ENCODE results near the gene WDFY1.
"Not testable (repeated sequence)": the region's sequence is repeated elsewhere in the genome, so short reads cannot be mapped to it uniquely, and the experiment has no call there.

The WDFY1 gene

DNA sequence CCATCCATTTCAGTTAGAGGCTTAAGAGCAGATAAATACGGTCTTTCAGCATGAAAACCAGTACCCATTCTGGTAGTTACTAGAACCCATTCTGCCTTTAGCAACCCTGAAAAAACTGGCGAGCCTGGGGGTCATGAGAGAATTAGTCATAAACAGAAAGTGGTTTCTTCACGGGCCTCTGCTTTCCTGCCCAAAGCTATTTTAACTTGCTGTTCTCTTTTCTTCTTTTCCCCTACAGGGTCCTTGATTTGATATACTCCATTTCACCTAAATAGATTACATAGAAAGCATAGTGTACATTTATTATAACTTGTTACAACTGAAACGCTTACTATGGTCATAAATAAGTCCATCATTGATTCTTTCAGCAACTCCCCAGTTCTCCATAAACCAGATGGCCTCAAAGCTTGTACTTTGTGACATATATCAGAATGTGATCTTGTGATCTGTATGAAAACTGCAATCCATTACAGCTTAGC lies 48.3 kb downstream of the WDFY1 start:
- no peak for DNase-seq (ENCODE audit: low read depth)

DNA sequence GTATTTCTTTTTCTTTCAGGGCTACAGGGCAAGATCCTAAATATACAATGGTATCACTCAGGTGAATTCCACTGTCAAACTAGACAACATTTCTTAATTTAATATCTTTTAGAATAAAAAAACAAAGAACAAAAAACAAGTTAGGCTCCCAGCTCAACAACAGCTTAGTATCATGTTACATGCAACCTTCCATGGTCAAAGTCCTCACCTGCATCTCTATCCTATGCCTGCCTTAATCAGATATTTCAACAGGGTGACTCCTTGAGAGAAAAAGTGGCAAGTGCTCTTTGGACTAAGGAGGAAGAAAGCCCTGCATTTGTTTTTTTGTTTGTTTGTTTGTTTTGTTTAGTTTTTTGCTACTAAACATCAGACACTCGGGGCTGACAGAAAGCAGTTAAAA lies 50.2 kb downstream of the WDFY1 start:
- no peak for DNase-seq (ENCODE audit: low read depth)

DNA sequence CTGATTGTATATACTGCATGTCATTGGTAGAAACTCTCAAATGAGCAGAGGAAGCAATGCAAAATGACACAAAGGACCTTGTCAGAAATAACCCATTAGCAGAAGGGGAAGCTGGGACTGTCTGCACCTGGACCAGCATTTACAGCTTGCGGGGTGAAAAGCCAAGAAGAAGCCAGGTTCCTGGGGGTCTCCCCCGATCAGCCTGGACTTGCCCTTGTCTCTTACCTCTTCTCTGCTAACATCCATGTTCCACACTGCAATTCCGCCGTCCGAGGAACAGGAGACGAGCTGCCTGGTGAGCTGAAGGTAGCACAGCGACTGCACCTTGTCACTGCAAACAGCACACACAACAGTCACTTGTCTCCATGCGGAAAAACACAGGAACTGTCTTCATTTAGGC lies 51.1 kb downstream of the WDFY1 start:
- DNase-seq (ENCODE audit: low read depth) = no peak

DNA sequence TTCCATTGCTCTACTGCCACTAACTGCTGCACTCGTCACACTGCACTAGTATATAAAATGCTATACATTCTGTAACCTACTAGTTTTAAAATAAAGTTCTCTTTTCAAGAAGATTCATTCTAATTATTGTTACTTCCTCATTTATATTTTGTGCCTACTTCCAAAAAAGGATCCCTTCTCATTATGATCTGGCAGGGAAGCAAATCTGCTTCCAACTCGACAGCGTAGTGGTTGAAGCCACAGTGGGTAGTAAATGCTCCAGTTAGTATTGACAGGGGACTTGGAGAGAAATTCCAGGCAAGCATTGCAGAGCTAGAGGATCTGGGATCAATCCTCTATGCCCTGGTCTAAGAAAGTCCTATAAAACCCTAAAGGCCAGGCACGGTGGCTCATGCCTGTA lies 54.4 kb downstream of the WDFY1 start:
- no peak for DNase-seq (ENCODE audit: low read depth)

DNA sequence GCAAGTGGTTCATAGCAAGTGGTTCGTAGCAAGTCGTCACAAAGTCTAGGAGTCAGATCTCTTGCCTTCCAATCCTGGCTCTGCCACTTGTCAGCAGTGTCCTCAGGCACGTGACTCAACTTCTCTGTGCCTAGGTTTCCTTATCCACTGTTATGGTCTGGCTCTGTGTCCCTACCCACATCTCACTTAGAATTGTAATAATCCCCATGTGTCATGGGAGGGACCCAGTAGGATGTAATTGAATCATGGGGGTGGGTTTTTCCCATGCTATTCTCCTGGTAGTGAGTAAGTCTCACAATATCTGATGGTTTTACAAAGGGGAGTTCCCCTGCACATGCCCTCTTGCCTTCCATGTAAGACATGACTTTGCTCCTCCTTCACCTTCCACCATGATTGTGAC lies 55.9 kb downstream of the WDFY1 start:
- no peak for DNase-seq (ENCODE audit: low read depth)

DNA sequence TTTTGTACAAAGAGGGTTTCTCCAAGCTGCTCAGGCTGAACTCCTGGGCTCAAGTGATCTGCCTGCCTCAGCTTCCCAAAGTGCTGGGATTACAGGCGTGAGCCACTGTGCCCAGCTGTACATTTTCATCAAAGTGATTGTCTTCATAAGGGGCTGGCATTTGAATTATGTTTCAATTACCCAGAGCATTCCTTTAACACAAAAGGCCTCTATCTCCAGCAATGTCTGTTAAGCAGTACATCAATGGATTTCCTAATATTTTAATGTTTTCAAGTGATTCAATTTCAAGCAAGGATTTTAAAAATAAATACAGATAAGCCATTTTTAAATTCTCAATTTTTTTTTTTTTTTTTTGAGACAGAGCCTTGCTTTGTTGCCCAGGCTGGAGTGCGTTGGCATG lies 56.9 kb downstream of the WDFY1 start:
- DNase-seq (ENCODE audit: low read depth) = no peak

DNA sequence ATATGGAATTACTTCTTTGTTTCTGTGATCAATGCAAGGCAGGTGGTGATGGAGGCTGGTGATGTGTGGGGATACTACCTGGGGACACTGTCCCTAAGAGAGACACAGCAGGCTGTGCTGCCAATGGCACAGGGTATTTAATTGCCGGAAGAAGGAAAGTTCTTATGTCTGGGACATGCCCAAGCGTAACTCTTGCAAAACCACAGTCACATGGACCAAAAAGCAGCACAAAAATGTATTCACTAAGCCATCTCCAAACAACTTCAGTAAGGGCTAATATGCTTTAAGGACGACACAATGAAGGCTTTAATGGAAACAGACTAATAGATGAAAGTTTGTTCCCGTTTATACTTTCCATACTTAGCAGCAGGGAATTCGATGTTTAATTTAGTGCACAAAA lies 58.0 kb downstream of the WDFY1 start:
- DNase-seq (ENCODE audit: low read depth) = peak; percentile 9

DNA sequence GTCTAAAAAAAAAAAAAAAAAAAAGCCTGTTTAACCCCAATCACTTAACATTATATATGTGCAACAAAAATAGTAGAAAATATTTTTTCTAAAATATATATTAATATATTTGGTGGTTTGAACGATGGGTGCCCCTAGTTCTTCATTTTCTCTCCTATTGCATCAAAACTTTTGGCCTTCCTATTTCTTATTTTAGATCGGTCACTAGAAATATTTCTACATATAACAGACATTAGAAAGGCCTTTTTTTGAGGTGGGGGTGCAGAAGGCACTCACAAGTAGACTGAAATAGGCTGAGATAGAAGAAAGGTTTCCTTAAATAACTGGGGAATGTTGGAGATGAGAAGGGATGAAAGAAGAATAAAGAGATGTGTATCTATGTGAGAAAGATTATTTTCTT lies 58.4 kb downstream of the WDFY1 start:
- DNase-seq (ENCODE audit: low read depth) = no peak

DNA sequence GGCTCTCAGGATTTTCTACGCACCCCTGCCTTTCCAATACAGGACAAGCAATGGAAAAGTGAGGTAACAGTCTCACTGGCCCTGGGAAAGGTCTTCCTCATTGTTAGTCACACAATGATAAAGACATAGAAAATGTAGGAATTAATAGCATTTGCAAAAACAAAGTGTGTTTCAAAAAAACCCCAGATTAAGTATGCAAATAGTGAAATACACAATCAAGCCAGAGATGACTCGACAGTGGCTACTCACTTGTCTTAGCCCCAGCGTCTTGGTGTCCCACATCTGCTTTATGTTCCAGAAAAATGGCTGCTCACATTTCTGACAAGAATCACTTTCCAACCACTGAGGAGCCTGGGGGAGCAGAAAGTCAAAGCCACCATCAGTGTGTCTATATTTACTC lies 60.7 kb downstream of the WDFY1 start:
- no peak for DNase-seq (ENCODE audit: low read depth)

DNA sequence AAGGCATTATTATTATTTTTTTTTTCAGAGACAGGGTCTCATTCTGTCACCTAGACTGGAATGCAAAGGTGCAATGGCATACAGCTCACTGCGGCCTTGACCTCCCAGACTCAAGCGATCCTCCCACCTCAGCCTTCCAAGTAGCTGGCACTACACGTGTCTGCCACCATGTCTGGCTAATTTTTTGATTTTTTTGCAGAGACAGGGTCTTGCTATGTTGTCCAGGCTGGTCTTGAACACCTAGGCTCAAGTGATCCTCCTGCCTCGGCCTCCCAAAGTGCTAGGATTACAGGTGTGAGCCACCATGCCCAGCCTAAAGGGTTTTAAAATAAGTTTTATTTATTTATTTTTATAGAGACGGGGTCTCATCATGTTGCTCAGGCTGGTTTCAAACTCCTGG lies 62.4 kb downstream of the WDFY1 start:
- DNase-seq (ENCODE audit: low read depth) = no peak

DNA sequence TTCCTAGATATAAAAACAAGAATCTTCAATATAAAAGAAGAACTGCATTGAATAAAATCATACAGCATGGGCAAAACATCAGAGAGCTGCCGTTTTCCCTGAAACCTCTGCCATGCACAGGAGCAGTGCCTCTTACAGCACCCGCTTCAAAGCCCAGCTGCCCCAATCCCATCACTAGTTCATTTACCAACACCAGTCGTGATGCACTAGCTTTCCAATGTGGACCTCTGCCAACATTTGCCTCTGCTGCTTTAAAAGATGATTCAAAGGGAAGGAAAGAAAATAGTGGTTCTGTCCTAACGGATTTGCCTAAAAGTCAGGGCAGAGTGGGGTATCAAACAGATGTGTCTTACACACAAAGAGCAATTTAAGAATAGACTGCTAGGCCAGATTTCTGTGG lies 64.3 kb downstream of the WDFY1 start:
- DNase-seq (ENCODE audit: low read depth) = no peak

DNA sequence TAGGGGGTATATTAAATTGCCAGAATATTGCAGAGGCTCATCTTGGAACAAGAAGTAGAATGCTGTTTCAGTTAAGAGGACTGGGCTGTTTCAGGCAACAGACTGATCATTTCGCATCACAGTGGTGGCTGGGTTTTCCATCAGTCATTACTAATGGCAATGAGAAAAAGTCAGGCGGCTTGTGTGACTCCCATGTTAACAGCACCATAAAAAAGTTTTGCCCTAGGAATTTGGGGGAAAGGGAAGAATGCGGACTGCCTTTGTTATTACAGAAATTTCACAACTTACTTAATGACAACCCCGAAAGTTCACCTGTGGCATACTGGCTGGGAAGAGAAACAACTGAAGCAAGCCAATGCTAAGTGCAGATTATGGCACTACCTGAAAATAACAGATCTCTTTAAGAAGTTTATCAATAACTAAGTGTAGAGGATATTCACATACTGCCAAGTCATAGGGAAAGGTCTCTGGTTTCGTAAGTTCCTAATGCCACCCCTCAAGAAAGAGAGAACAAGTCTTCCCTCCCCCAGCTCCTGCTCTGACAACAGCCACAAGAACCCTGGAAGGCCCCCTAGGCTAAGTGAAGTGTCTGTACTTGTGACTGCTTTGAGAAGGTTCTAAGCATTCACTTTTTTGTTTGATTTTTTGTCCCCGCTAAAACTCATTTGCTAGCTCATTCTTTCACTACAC lies 67.3 kb downstream of the WDFY1 start:
- no peak for DNase-seq (ENCODE audit: low read depth)

DNA sequence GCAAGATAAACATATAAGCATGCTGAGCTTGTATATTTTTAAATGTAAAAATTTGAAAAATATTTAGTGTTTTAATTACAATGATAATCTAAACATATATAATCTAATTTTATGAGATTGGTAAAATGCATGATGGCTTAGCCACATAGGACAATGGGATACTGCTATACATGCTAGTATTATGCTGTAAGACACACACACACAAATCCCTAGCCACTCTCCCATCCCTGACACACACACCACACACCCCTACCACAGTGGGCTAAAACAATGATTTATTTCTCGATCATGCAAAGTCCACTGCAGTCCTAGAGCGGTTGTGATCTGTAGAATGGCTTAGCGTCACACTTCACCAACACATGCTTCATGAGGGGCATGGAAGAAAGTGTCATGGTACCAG lies 71.5 kb downstream of the WDFY1 start:
- DNase-seq (ENCODE audit: low read depth) = no peak

DNA sequence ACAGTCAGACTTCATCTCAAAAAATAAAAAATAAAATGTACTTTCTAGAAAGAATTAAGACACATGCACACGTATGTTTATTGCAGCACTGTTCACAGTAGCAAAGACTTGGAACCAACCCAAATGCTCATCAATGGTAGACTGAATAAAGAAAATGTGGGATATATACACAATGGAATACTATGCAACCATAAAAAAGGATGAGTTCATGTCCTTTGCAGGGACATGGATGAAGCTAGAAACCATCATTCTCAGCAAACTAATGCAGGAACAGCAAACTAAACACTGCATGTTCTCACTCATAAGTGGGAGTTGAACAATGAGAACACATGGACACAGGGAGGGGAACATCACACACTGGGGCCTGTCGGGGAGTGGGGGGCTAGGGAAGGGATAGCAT lies 72.4 kb downstream of the WDFY1 start:
- DNase-seq (ENCODE audit: low read depth) = not testable (repeated sequence)

DNA sequence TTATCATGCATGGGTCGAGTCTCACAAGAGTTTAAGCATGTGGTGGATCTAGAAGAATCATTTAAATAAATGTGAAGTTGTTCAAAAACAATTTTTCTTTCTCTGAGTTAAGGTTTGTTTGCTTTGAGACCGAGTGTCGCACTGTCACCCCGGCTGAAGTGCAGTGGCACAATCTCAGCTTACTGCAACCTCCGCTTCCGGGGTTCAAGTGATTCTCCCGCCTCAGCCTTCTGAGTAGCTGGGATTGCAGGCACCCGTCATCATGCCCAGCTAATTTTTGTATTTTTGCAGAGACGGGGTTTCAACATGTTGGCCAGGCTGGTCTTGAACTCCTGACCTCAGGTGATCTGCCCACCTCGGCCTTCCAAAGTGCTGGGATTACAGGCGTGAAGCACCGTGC lies 73.5 kb downstream of the WDFY1 start:
- DNase-seq (ENCODE audit: low read depth) = not testable (repeated sequence)

DNA sequence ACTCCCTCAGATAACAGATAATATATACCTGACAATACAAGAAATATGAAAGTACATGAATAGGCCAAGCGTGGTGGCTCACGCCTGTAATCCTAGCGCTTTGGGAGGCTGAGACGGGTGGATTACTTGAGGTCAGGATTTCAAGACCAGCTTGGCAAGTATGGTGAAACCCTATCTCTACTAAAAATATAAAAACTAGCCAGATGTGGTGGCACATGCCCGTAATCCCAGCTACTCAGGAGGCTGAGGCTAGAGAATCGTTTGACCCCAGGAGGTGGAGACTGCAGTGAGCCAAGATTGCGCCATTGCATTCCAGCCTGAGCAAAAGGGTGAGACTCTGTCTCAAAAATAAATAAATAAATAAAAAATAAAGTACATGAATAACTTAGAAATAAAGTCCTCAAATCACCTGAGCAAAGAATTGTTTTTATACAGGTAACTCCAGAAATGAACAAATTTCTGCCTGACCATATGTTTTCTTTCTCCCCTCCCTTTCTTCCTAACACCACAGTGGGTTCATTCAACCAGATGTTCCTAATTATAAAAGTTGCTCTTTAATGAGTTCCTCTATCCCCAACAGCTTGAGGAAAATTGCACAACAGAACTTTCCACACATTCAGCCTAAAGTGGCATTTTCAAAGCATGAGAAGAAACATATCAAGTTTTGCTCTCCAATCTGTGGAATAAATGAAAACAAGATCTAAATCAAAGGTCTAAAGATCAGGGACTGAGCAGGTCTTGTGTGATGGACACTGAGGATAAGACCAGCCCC lies 74.1 kb downstream of the WDFY1 start:
- peak; percentile 41 for DNase-seq (ENCODE audit: low read depth)

DNA sequence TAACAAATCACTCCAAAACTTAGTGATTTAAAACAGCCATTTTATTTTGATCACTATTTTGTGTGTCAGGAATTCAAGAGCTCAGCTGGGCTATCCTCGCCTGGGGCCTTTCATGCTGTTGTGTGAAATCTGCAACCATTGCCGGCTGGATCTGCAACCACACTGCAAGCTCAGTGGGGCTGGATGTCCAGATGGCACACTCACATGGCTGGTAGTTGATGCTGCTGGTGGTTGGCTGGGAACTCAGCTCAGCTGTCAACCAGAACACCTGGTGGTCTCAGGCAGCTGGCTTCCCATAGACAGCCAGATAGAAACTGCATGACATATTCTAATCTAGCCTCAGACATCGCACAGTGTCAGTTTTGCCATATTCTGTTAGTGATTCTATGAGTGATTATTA lies 77.1 kb downstream of the WDFY1 start:
- no peak for DNase-seq (ENCODE audit: low read depth)

DNA sequence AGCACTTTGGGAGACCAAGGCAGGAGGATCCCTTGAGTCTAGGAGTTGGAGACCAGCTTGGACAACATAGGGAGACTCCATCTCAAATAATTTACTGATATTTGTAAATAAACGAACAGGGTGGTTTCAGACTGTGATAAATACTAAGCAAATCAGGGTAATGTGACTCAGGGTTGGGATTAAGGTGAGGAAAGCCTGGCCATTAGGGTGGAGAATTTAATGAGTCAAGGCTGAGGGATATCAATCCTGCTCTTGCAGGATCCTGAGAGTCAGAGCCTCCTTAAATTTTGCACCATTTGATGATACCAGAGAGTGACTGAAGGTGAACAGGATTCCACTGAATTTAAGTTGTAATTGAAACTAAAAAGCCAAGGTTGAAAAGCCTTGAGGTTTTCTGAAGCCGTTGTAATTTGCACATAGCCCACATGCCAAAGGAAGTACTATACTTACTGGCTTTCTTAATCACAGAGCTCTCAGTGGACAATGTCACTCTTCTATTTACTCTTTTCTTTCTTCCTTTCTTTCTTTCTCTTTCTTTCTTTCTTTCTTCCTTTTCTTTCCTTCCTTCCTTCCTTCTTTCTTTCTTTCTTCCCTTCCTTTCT lies 79.1 kb downstream of the WDFY1 start:
- no peak for DNase-seq (ENCODE audit: low read depth)

DNA sequence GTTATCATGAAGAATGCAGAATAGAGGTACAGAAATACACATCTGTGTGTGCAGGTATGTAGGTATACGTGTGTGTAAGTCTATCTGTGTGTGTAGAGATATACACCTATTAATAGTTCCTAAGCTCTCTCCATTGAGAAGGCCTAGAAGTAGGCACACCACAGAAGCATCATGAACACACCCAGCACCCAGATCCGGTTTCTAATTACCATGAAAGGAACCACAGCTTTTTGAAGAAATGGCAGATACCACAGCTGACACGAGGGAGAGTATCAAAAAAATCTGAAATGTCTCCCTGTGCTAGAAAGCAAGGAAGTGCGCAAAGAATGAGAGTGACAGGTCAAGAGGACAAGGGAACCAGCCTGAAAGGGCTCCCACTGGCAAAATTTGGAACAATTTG lies 80.0 kb downstream of the WDFY1 start:
- DNase-seq (ENCODE audit: low read depth) = no peak

DNA sequence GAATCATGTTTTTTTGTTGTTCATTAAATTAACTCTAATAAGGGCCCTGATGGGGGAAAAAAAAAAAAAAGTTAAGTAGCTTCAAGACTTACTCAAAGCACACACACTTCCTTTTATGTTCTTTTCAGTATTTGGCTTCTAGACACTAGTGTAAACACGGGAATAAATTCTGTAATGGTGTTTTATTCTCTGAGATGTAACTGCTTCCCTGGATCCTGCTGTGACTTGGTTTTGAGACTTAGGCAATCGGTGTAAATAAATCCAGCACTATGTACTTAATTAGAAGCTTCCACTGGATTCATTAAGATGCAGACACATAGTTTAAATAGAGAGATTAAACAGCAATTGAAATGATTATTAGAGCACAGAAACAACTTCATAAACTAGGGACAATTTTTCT lies 81.6 kb downstream of the WDFY1 start:
- no peak for DNase-seq (ENCODE audit: low read depth)

DNA sequence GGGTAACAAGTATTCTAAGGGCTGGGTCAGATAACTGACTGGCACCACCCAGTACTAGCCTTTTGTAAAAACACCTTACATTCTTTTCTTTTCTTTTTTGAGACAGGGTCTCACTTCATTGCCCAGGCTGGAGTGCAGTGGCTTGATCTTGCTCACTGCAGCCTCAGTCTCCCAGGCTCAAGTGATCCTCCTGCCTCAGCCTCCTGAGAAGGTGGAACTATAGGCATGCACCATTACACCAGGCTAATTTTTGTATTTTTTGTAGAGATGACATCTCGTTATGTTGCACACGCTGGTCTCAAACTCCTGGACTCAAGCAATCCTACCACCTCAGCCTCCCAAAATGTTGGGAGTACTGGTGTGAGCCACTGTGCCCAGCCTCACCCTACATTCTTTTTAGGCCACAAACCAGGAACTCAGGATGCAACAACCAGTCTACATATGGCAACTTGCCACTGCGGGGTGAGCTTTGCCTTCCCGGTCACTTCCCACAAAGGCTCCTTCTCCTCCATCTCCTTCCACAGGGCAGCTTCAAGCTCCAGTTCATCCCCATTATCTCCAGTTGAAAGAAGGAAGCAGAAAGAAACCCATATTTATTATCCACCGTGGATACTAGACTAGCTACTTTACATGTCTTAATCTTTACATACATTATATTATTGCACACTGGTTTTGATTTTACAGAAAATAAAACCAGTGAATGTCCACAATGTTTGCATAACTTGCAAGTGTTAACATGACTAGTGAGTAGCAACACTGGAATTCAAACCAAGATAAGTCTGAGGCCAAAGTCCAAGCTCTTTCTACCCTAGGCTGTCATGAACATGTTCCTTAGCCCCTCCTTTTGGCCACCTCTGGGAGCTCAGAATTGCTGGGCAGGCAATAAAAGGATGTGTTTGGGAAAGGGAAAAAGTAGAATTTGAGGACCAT lies 84.1 kb downstream of the WDFY1 start:
- DNase-seq (ENCODE audit: low read depth) = peak; percentile 20

DNA sequence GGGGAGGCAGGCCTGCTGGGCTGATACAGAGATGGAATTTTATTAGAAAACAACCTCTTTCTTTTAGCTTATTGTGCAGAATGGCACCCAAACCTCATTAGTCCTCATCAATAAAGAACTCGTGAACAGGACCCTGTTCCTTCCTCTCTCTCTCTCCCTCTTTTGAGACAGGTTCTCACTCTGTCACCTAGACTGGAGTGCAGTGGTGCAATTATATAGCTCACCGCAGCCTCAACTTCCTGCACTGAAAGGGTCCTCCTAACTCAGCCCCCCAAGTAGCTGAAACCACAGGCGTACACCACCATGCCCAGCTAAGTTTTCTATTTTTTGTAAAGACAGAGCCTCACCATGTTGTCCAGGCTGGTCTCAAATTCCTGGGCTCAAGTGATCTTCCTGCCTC lies 86.1 kb downstream of the WDFY1 start:
- DNase-seq (ENCODE audit: low read depth) = no peak
